ENCODE data around the gene LTC4S. TPM values are rescaled to one million over a fixed set of nuclear protein-coding genes. Genes with fewer than 3 reads are reported as not detected.

Gene LTC4S
- total RNA-seq, 1 experiment from 2014 or later: 2.4 TPM

DNA sequence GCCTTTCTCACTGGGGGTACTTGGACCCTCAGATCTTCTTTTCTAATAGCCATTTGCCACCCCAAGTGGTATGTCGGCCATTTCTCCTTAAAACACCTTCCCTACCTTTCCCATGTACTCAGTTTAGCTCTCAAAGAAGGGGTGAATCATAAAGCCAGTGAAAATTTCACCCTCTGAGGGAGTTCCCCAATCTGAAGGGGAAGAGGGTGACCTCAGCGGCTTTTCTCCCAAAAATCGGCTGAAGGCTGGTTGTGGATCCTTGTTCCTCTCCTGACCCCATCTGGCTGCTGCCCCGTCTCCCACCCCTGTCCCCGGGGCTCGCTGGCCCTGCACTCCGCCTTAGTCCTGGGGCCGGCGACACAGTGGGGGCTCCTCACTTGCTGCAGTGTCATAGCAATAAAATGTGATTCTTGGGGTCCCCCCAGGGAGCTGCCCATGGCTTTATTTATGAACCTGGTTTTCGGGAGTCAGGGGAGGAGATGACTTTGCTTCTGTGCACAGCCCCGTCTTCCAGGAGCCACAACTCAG, 17.3 kb upstream of the LTC4S start:
- H3K4me3 ChIP-seq (ENCODE audit: low read depth, low read length): no peak overlapping the region
- no peak overlapping the region for H3K4me3 Mint-ChIP-seq (ENCODE audit: unreplicated experiment)
- H3K36me3 ChIP-seq (ENCODE audit: control insufficient read depth, insufficient read depth, low read length): no peaks in the 10 kb centered on the region; the same call in 1 of the 2 replicates
- no TSS peak for BruUV-seq (replicated peaks)
- H3K27ac Mint-ChIP-seq (ENCODE audit: unreplicated experiment): no peak overlapping the region
- TF ChIP-seq, protein P1, sequence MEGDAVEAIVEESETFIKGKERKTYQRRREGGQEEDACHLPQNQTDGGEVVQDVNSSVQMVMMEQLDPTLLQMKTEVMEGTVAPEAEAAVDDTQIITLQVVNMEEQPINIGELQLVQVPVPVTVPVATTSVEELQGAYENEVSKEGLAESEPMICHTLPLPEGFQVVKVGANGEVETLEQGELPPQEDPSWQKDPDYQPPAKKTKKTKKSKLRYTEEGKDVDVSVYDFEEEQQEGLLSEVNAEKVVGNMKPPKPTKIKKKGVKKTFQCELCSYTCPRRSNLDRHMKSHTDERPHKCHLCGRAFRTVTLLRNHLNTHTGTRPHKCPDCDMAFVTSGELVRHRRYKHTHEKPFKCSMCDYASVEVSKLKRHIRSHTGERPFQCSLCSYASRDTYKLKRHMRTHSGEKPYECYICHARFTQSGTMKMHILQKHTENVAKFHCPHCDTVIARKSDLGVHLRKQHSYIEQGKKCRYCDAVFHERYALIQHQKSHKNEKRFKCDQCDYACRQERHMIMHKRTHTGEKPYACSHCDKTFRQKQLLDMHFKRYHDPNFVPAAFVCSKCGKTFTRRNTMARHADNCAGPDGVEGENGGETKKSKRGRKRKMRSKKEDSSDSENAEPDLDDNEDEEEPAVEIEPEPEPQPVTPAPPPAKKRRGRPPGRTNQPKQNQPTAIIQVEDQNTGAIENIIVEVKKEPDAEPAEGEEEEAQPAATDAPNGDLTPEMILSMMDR (IDR thresholded peaks at IDR 0.05; ENCODE audit: insufficient read depth in 1 of 2, low read depth in 1 of 2, low read length in 1 of 2, severe bottlenecking in 1 of 2, unreplicated experiment in 1 of 2): no peak
- POLR2A ChIA-PET: no interaction called here
- intact Hi-C loops (cut with micrococcal nuclease; ENCODE audit: unreplicated experiment): no loop called here
- H3K4me1 ChIP-seq: no peaks in the 10 kb centered on the region
- DNase-seq: no peak
- H3K9me3 ChIP-seq: no peaks in the 10 kb centered on the region
- H3K9me3 Mint-ChIP-seq (ENCODE audit: unreplicated experiment): no peaks in the 10 kb centered on the region
- no peaks in the 10 kb centered on the region for H3K27me3 ChIP-seq (replicated peaks; ENCODE audit: control insufficient read depth, insufficient read depth, low read length)
- peaks cover 74% of the 10 kb centered on the region for H3K36me3 Mint-ChIP-seq (ENCODE audit: insufficient read depth, unreplicated experiment)
- no peaks in the 10 kb centered on the region for H3K27me3 Mint-ChIP-seq (ENCODE audit: insufficient read depth, unreplicated experiment)
- CTCF ChIA-PET: no interaction called here
- no peaks in the 10 kb centered on the region for H3K4me1 Mint-ChIP-seq (ENCODE audit: low read depth, unreplicated experiment)

DNA sequence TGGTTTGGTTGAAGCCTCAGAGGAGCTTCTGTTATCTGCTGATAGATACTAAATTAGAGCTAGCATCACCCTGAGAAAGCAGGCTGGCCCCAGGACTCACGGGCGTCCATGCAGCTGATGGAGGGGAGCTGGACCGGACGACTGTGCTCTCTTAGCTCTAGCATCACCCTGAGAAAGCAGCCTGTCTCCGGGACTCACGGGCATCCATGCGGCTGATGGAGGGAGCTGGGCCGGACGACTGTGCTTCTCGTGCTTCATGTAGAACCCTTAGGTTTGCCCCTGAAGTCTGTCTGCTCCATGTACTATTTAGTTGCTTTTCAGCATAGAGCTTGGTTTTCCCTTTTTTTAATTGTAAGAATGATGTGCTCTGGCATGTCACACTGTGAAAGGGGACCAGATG, 16.3 kb upstream of the LTC4S start:
- Histone ChIP-seq H3K27me3 (replicated peaks; ENCODE audit: control insufficient read depth, insufficient read depth, low read length) (no peaks in the 10 kb centered on the region), H3K9me3 (no peaks in the 10 kb centered on the region), H3K4me1 (no peaks in the 10 kb centered on the region), H3K4me3 (ENCODE audit: low read depth, low read length) (no peak overlapping the region), H3K36me3 (ENCODE audit: control insufficient read depth, insufficient read depth, low read length) (no peaks in the 10 kb centered on the region; the same call in 1 of the 2 replicates)
- intact Hi-C loops (cut with micrococcal nuclease; ENCODE audit: unreplicated experiment): no loop called here
- CTCF ChIA-PET: interaction anchor here (0.7 kb wide), 1 partner anchor 15 kb away, joined by 3 read pairs; no protein-coding TSS in a partner anchor
- BruUV-seq (replicated peaks): no TSS peak
- Mint-ChIP-seq H3K4me1 (ENCODE audit: low read depth, unreplicated experiment) (no peaks in the 10 kb centered on the region), H3K9me3 (ENCODE audit: unreplicated experiment) (no peaks in the 10 kb centered on the region), H3K36me3 (ENCODE audit: insufficient read depth, unreplicated experiment) (peaks cover 74% of the 10 kb centered on the region), H3K4me3 (ENCODE audit: unreplicated experiment) (no peak overlapping the region), H3K27ac (ENCODE audit: unreplicated experiment) (no peak overlapping the region), H3K27me3 (ENCODE audit: insufficient read depth, unreplicated experiment) (no peaks in the 10 kb centered on the region)
- TF ChIP-seq, protein P1 (IDR thresholded peaks at IDR 0.05; ENCODE audit: insufficient read depth in 1 of 2, low read depth in 1 of 2, low read length in 1 of 2, severe bottlenecking in 1 of 2, unreplicated experiment in 1 of 2): no peak
- POLR2A ChIA-PET: no interaction called here
- DNase-seq: no peak

DNA sequence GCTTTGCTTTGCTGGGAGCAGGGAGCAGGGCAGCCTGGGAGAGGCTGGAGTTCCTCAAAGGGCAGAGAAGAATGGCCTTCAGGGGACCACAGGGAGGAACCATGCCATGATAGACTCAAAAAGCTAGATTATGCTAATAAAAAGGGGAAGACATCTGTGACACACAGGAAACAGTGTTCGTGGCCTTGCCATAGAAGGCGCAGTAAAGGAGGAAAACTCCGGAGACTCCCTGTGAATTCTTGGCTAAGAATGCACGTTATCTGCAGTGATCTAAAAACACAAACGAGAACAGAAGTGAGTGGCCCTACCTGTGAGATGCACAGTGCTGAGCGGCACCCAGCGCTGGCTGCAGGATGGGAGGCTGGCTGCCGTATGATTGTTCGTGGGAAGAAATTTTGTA, 15.9 kb upstream of the LTC4S start:
- intact Hi-C loops (cut with micrococcal nuclease; ENCODE audit: unreplicated experiment): no loop called here
- TF ChIP-seq, protein P1 (IDR thresholded peaks at IDR 0.05; ENCODE audit: insufficient read depth in 1 of 2, low read depth in 1 of 2, low read length in 1 of 2, severe bottlenecking in 1 of 2, unreplicated experiment in 1 of 2): no peak
- peaks cover 72% of the 10 kb centered on the region for H3K36me3 Mint-ChIP-seq (ENCODE audit: insufficient read depth, unreplicated experiment)

More for the DNA sequence above, 15.9 kb upstream of the LTC4S start:
- H3K4me1 ChIP-seq: no peaks in the 10 kb centered on the region
- POLR2A ChIA-PET: no interaction called here
- H3K4me3 ChIP-seq (ENCODE audit: low read depth, low read length): no peak overlapping the region
- H3K4me1 Mint-ChIP-seq (ENCODE audit: low read depth, unreplicated experiment): no peaks in the 10 kb centered on the region
- H3K9me3 ChIP-seq: no peaks in the 10 kb centered on the region
- no peak for DNase-seq
- H3K36me3 ChIP-seq (ENCODE audit: control insufficient read depth, insufficient read depth, low read length): no peaks in the 10 kb centered on the region; the same call in 1 of the 2 replicates
- no peaks in the 10 kb centered on the region for H3K27me3 Mint-ChIP-seq (ENCODE audit: insufficient read depth, unreplicated experiment)
- H3K4me3 Mint-ChIP-seq (ENCODE audit: unreplicated experiment): no peak overlapping the region
- CTCF ChIA-PET: interaction anchor here (0.7 kb wide), 1 partner anchor 15 kb away, joined by 3 read pairs; no protein-coding TSS in a partner anchor
- no TSS peak for BruUV-seq (replicated peaks)
- no peaks in the 10 kb centered on the region for H3K27me3 ChIP-seq (replicated peaks; ENCODE audit: control insufficient read depth, insufficient read depth, low read length)
- H3K9me3 Mint-ChIP-seq (ENCODE audit: unreplicated experiment): no peaks in the 10 kb centered on the region
- no peak overlapping the region for H3K27ac Mint-ChIP-seq (ENCODE audit: unreplicated experiment)

All from Caco-2 (cell line).